ENCODE results near the gene EMILIN2.
A peak's percentile ranks its signal among the peaks of the same experiment; 100 is the strongest.
"Not testable (repeated sequence)": the region's sequence is repeated elsewhere in the genome, so short reads cannot be mapped to it uniquely, and the experiment has no call there.

EMILIN2 gene

GRCh38 chr18:2846636-2847316 is at the start of gene EMILIN2:
Gene EMILIN2, plus strand, starts transcription at chr18:2847006. Its CDS starts 183 bp downstream, at chr18:2847189.
- H3K27ac ChIP-seq (ENCODE audit: low read length) = no peak within 1 kb of the TSS
- peaks cover 6% of the 10 kb centered on the region for H3K4me1 ChIP-seq (ENCODE audit: control insufficient read depth, low read depth, low read length)
- H3K27me3 ChIP-seq (ENCODE audit: control insufficient read depth, insufficient read depth, low read length) = peaks cover 62% of the 10 kb centered on the region
- peak within 1 kb of the TSS; percentile 38 for H3K9ac ChIP-seq (ENCODE audit: low read length)
- no peaks in the 10 kb centered on the region for H3K9me3 ChIP-seq (ENCODE audit: control insufficient read depth, low read depth, low read length)
- H3K36me3 ChIP-seq (ENCODE audit: control insufficient read depth, low read depth, low read length) = no peaks in the 10 kb centered on the region
- peak within 1 kb of the TSS; percentile 73 for H3K4me3 ChIP-seq (ENCODE audit: low read length)

- no peak overlapping the region for H3K4me3 ChIP-seq (ENCODE audit: low read length)
- no peak overlapping the region for H3K27ac ChIP-seq (ENCODE audit: low read length)
- no peaks in the 10 kb centered on the region for H3K9me3 ChIP-seq (ENCODE audit: control insufficient read depth, low read depth, low read length)
- H3K36me3 ChIP-seq (ENCODE audit: control insufficient read depth, low read depth, low read length) = peaks cover 31% of the 10 kb centered on the region
- H3K4me1 ChIP-seq (ENCODE audit: control insufficient read depth, low read depth, low read length) = peaks cover 3% of the 10 kb centered on the region
- no peaks in the 10 kb centered on the region for H3K27me3 ChIP-seq (ENCODE audit: control insufficient read depth, insufficient read depth, low read length)
- H3K9ac ChIP-seq (ENCODE audit: low read length) = no peak overlapping the region
Measured at GRCh38 chr18:2797951-2798350, 48.9 kb upstream of the EMILIN2 start.

DNA sequence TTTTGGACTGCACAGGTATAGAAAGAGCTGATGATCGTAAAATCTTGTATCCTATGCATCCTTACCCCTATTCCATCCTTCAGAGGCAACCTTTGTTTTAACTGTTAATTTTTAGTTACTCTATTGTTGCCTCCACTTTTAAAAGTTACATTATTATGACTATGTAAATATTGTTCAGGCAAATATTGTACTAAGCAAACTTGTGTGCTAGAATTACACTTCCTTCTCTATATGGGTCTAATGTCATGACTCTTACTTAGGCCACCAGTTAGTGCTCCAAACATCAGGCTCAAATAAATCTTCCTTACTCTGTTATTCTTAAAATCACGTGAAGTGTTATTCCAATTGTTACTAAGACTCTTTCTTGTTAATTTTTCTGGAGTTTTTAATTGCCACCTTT is 47.4 kb upstream of the EMILIN2 start:
- peaks cover 31% of the 10 kb centered on the region for H3K36me3 ChIP-seq (ENCODE audit: control insufficient read depth, low read depth, low read length)
- no peaks in the 10 kb centered on the region for H3K4me1 ChIP-seq (ENCODE audit: control insufficient read depth, low read depth, low read length)

DNA sequence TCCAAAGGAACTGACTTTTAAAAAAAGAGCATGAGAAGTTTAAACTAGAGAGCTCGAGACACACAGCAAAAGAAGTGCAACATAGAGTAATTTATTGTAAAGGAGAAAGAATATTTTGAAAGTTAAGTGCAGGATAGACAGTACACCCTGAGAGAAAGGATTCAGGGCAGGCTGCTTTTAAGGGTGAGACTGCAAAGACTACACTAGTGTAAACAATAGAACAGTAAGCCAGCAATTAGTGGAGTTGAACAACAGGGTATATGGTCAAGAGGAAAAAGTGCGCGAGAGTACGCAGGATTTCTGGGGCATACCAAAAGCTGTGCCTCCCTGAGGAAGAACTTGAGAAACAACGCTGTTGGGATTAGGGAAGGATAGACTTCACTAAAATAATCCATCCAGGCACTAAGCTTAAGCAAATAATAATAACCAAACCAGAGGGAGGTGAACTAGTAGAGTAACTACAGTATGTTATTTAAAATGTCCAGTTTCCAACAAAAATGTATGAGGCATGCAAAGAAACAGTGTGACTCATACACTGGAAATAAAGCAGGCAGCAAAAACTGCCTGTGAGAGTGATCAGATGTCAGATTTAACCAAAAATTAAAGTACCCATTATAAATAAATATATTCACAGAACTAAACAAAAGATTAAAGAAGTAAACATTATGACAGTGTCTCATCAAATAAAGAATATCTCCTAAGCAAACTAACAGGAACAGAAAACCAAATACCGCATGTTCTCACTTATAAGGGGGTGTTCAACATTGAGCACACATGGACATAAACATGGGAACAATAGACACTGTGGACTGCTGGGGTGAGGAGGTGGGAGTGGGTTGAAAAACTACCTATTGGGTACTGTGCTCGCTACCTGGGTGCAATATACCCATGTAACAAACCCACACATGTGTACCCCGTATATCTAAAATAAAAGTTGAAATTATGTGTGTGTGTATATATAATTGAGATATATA is 40.5 kb upstream of the EMILIN2 start:
- no peak overlapping the region for H3K4me3 ChIP-seq (ENCODE audit: low read length)
- H3K27ac ChIP-seq (ENCODE audit: low read length) = no peak overlapping the region
- no peak overlapping the region for H3K9ac ChIP-seq (ENCODE audit: low read length)
- no peaks in the 10 kb centered on the region for H3K4me1 ChIP-seq (ENCODE audit: control insufficient read depth, low read depth, low read length)
- H3K27me3 ChIP-seq (ENCODE audit: control insufficient read depth, insufficient read depth, low read length) = no peaks in the 10 kb centered on the region
- H3K9me3 ChIP-seq (ENCODE audit: control insufficient read depth, low read depth, low read length) = no peaks in the 10 kb centered on the region
- H3K36me3 ChIP-seq (ENCODE audit: control insufficient read depth, low read depth, low read length) = peaks cover 6% of the 10 kb centered on the region

More for the DNA sequence above, 47.4 kb upstream of the EMILIN2 start:
- no peak overlapping the region for H3K4me3 ChIP-seq (ENCODE audit: low read length)
- no peaks in the 10 kb centered on the region for H3K9me3 ChIP-seq (ENCODE audit: control insufficient read depth, low read depth, low read length)
- H3K27me3 ChIP-seq (ENCODE audit: control insufficient read depth, insufficient read depth, low read length) = no peaks in the 10 kb centered on the region
- H3K27ac ChIP-seq (ENCODE audit: low read length) = no peak overlapping the region
- H3K9ac ChIP-seq (ENCODE audit: low read length) = no peak overlapping the region

GRCh38 chr18:2808640-2809039 is 38.2 kb upstream of the EMILIN2 start:
- not testable (repeated sequence) for H3K27ac ChIP-seq (ENCODE audit: low read length); H3K36me3 ChIP-seq (ENCODE audit: control insufficient read depth, low read depth, low read length); H3K9ac ChIP-seq (ENCODE audit: low read length); H3K4me1 ChIP-seq (ENCODE audit: control insufficient read depth, low read depth, low read length); H3K9me3 ChIP-seq (ENCODE audit: control insufficient read depth, low read depth, low read length); H3K27me3 ChIP-seq (ENCODE audit: control insufficient read depth, insufficient read depth, low read length); H3K4me3 ChIP-seq (ENCODE audit: low read length)

DNA sequence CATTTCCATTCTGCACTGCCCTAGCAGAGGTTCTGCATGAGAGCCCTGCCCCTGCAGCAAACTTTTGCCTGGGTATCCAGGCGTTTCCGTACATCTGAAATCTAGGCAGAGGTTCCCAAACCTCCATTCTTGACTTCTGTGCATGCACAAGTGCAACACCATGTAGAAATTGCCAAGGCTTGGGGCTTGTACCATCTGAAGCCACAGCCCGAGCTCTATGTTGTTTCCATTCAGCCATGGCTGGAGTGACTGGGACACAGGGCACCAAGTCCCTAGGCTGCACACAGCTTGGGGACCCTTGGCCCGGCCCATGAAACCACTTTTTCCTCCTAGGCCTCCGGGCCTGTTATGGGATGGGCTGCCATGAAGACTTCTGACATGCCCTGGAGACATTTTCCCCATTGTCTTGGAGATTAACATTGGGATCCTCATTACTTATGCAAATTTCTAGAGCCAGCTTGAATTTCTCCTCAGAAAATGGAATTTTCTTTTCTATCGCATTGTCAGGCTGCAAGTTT is 37.1 kb upstream of the EMILIN2 start:
- H3K4me1 ChIP-seq (ENCODE audit: control insufficient read depth, low read depth, low read length); H3K4me3 ChIP-seq (ENCODE audit: low read length); H3K27me3 ChIP-seq (ENCODE audit: control insufficient read depth, insufficient read depth, low read length); H3K9ac ChIP-seq (ENCODE audit: low read length); H3K36me3 ChIP-seq (ENCODE audit: control insufficient read depth, low read depth, low read length); H3K27ac ChIP-seq (ENCODE audit: low read length); H3K9me3 ChIP-seq (ENCODE audit: control insufficient read depth, low read depth, low read length): not testable (repeated sequence)

- H3K4me1 ChIP-seq (ENCODE audit: control insufficient read depth, low read depth, low read length) = peaks cover under 1% of the 10 kb centered on the region
- H3K9me3 ChIP-seq (ENCODE audit: control insufficient read depth, low read depth, low read length) = no peaks in the 10 kb centered on the region
- H3K9ac ChIP-seq (ENCODE audit: low read length) = no peak overlapping the region
- H3K27ac ChIP-seq (ENCODE audit: low read length) = no peak overlapping the region
- no peak overlapping the region for H3K4me3 ChIP-seq (ENCODE audit: low read length)
- H3K36me3 ChIP-seq (ENCODE audit: control insufficient read depth, low read depth, low read length) = no peaks in the 10 kb centered on the region
- H3K27me3 ChIP-seq (ENCODE audit: control insufficient read depth, insufficient read depth, low read length) = no peaks in the 10 kb centered on the region
Measured at GRCh38 chr18:2811416-2811815, 35.4 kb upstream of the EMILIN2 start.

DNA sequence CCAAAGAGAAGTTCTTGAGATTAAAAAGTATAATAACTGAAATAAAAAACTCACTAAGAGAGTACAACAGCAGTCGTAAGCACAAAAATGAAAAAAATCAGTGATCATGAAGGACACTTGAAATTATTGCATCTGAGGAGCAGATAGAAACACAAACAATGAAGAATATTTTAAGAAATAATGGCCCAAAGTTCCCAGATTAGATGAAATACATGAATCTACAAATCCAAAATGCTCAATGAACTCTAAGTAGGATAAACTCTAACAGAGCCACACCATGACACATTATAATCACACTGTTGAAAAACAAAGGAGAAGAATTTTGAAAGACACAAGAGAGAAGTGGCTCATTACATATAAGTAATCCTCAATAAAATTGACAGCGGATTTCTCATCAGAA is 31.9 kb upstream of the EMILIN2 start:
- Histone ChIP-seq H3K9me3 (ENCODE audit: control insufficient read depth, low read depth, low read length) (no peaks in the 10 kb centered on the region), H3K27me3 (ENCODE audit: control insufficient read depth, insufficient read depth, low read length) (no peaks in the 10 kb centered on the region), H3K36me3 (ENCODE audit: control insufficient read depth, low read depth, low read length) (no peaks in the 10 kb centered on the region), H3K4me1 (ENCODE audit: control insufficient read depth, low read depth, low read length) (peaks cover 3% of the 10 kb centered on the region), H3K9ac (ENCODE audit: low read length) (no peak overlapping the region), H3K4me3 (ENCODE audit: low read length) (no peak overlapping the region), H3K27ac (ENCODE audit: low read length) (no peak overlapping the region)

DNA sequence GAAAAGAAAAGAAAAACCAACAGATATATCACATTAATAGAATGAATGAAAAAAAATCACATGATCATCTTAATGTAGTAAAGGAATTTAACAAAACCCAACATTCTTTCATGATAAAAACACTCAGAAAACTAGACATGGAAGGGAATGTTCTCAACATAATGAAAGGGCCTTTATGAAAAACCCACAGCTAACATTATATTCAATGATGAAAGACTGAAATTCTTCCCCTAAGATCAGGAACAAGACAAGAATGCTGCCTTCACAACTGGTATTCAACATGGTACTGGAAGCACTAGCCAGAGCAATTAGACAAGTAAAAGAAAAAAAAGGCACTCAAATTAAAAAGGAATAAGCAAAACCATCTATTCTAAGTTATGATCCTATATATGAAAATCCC is 28.5 kb upstream of the EMILIN2 start:
- Histone ChIP-seq H3K4me1 (ENCODE audit: control insufficient read depth, low read depth, low read length) (peaks cover 3% of the 10 kb centered on the region), H3K27me3 (ENCODE audit: control insufficient read depth, insufficient read depth, low read length) (no peaks in the 10 kb centered on the region), H3K27ac (ENCODE audit: low read length) (no peak overlapping the region), H3K9me3 (ENCODE audit: control insufficient read depth, low read depth, low read length) (no peaks in the 10 kb centered on the region), H3K9ac (ENCODE audit: low read length) (no peak overlapping the region), H3K36me3 (ENCODE audit: control insufficient read depth, low read depth, low read length) (no peaks in the 10 kb centered on the region), H3K4me3 (ENCODE audit: low read length) (no peak overlapping the region)

DNA sequence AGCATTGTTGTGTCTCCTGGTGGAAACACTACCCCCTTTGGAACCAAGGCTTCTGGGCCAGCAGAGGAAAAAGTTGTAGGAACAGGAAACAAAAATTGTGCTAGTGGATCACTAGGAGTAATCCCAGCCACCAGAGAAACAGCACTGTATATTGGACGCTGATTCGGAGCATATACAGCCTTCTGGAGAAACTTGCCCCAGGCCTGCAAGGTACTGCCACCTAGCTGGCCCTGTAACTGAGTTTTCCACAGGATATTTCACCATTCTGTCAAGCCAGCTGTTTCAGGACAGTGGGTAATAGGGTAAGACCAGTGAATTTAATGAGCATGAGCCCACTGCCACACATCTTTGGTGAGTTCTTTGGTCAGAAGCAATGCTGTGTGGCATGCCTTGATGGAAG is 25.1 kb upstream of the EMILIN2 start:
- no peak overlapping the region for H3K27ac ChIP-seq (ENCODE audit: low read length)
- H3K9ac ChIP-seq (ENCODE audit: low read length) = no peak overlapping the region

DNA sequence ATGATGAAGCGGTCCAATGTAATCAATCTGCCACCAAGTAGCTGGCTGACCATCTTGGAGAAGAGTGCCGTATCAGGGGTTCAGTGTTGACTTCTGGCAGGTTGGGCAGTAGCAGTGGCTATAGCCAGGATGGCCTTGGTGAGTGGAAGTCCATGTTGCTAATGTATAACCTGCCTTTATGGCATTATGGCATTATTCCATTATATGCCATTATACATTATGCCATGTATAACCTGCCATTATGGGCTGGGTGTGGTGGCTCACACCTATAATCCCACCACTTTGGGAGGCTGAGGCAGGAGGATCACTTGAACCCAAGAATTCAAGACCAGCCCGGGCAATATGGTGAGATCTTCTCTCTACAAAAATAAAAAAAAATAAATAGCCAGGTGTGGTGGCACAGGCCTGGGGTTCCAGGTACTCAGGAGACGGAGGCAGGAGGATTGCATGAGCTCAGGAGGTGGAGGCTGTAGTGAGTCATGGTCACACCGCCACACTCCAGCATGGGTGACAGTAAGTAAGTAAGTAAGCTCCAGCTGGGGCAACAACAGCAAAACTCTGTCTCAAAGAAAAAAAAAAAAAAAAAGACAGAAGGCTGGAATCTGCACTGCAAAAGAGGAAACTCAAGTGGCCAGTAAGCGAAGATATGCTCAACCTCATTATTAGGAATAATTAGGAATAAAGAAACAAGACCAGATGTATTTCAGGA is 24.4 kb upstream of the EMILIN2 start:
- H3K4me3 ChIP-seq (ENCODE audit: low read length) = no peak overlapping the region
- no peaks in the 10 kb centered on the region for H3K9me3 ChIP-seq (ENCODE audit: control insufficient read depth, low read depth, low read length)
- no peaks in the 10 kb centered on the region for H3K27me3 ChIP-seq (ENCODE audit: control insufficient read depth, insufficient read depth, low read length)
- no peaks in the 10 kb centered on the region for H3K4me1 ChIP-seq (ENCODE audit: control insufficient read depth, low read depth, low read length)
- no peak overlapping the region for H3K27ac ChIP-seq (ENCODE audit: low read length)
- H3K9ac ChIP-seq (ENCODE audit: low read length) = no peak overlapping the region
- no peaks in the 10 kb centered on the region for H3K36me3 ChIP-seq (ENCODE audit: control insufficient read depth, low read depth, low read length)

More for the DNA sequence above, 25.1 kb upstream of the EMILIN2 start:
- Histone ChIP-seq H3K4me3 (ENCODE audit: low read length) (no peak overlapping the region), H3K4me1 (ENCODE audit: control insufficient read depth, low read depth, low read length) (no peaks in the 10 kb centered on the region), H3K36me3 (ENCODE audit: control insufficient read depth, low read depth, low read length) (no peaks in the 10 kb centered on the region), H3K9me3 (ENCODE audit: control insufficient read depth, low read depth, low read length) (no peaks in the 10 kb centered on the region), H3K27me3 (ENCODE audit: control insufficient read depth, insufficient read depth, low read length) (no peaks in the 10 kb centered on the region)
